Activated CD8-positive, alpha-beta memory T cell treated with anti-CD3 and anti-CD28 coated beads for 24 hours (primary cell): ENCODE measurements around the gene PLPP4.

ENCODE experiments used
- DNase-seq: peaks from one replicate; pipeline ENCODE4 v3.0.0-alpha.2; 2020

The PLPP4 gene

DNA sequence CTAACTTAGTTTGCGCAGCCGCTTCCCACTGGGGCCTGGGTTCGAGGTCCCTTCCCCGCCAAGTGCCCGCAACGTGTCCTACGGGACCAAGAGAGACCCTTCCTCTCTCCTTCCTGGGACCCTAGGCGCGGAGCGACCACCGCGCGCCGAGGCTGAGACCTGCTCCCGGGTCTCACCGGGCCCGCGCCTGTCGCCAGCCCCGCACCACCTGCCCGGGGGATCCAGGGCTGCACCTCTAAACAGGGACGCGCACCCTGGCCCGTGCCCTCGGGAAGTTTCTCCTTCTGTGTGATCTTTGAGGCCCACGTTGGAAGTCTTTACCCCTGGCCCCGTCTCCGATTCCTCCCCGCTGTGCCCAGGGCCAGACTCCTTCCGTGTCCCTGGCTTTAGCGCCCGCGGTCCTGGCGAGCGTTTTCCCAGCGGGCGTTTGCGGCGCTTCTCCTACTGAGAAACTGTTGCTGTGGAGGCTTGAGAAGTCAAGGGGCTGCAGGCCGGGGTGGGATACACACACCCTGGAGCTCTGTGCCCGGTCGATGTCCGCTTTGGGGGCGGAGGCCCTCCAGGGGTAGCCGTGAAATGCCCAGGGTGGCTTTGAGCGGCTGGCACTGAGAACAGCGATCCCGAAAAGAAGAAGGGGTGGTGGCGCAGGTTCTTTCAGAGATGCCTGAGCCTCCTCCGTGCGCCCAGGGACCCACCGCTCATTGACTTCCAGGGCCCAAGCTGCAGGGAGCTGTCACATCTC lies 575 bp downstream of the PLPP4 start:
- DNase-seq, result no peak

DNA sequence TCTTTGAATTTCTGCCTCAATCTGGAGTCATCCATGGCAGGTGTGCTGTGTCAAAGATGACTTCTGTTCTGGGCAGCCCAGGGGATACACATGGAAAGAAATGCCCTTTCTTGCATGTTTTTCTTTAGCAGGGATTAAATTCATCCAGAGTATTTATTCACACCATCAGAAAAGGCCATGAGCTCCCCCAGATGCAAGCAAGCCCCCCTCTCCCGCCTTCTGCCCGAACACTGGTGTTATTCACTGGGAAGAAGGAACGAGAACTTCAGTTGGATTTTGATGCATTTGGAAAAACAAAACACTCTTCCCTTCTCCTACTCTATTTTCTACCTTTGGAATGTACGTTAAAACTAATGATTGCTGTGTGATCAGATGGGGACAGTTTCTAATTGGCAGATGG lies 1.4 kb downstream of the PLPP4 start:
- no peak for DNase-seq

DNA sequence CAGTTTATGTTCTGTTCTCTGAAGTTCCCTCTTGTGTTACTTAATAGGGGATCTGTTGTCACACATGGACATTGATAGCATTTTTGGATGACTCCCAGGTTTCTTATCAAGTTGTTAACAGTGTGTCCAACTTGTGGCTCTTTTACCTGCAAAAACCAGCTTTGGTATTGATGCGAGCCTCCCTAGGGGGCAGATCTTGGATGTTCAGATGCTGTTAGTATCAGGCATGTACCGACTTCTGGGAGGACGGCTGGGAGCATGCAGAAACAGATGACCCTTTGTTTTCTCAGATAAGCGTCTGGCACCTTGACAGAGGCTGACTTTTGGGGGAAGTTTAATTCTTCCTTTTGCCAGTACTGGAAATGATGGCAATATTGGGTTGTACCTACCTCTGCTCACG lies 2.2 kb downstream of the PLPP4 start:
- no peak for DNase-seq

DNA sequence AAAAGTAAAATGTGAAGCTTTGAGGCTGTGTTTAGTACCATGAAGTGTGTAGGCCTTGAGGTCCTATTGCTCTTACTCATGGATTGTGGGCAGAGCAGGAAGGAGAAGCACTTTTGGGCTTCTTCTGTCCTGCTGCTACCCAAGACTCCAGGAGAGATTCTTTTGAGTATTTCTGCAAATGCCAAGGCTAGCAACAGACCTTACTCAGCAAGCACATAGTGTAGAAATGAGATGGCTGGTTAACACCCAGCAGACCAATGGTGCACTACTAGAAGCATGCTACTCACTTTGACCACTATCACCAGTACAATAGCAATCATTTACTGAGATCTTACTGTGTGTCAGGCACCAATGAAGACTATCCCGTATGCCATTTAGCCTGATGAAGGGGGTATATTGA lies 3.2 kb downstream of the PLPP4 start:
- DNase-seq, result no peak

DNA sequence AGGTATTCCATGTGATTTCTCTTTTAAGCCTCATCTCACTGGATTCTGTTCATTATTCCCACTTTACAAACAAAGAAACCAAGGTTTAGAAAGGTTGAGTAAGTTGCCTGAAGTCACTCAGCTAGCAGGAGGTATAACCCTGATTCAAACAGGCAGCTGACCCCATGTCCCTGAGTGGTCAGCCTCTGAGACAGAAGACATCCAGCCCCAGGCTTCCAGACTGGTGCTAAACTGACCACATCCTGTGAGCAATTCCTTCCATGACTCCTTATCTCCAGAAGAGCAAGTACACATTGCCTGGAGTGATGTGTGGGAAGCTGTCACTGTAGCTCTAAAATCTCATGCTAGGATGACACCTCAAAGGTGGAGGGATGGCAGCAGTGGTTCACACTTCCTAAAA lies 3.7 kb downstream of the PLPP4 start:
- DNase-seq, result no peak

DNA sequence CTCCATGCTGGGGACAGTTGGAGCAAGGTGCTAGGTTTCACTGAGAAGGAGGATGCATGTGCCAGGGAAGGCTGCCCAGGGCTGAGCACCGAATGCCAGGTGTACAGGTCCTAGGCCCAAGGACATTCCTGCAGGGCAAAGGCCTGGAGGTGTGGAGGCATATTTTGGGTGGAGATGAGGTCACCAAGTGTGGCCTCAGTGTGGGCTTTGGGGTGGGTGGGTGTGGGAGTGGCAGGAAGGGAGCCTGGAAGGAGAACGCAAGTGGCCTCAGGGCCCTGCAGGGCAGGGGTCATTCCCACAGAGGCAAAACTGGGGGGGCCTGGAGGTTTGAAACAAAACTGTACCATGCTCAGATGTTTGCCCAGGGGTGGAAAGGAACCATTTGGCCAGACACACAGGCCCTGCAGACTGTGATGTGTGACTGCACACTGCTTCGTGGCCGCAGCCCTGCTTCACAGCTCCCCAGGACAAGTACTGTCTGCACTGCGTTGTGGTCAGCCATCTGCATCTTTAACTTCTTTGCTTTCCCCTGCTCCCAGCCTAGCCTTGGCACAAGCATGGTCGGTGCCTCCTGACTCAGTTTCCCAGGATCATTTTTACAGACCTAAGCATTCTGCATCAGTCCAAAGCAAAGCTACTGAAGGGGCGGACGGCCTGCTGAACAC lies 5.1 kb downstream of the PLPP4 start:
- no peak for DNase-seq

DNA sequence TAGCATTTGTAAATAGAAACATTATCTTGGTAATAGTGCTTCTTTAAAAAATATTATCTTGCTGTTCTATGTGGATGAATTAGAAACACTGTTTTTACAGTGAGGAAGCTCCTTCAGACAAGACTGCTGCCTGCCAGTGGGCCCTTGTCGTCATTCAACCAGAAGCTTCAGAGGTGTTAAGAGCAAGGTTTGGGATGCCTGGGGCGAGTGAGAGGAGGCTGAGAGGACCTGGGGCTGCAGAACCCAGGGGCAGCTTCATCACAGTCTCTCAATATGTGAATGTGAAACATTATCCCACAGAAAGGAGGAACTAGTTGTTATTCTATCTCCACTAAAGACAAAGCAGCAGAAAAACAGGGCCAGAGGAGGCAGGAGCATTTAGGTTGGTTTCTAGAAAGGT lies 8.1 kb downstream of the PLPP4 start:
- DNase-seq, result no peak

DNA sequence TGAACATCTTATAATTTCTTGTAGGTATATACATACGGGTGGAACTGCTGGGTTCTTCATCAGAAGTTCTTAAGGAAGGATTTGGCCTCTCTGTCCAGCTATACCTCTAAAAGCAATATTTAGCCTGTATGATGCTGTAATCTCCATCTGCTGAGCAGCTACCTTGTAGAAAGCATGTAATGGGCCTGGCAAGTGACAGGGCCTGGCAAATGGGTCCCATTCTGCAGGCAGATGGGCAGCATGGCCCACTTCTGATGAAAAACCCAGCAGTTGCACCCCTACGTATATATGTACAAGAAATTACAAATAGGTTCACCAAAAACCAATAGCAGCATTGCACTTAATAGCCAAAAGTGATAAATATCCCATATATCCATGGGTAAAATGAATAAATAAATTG lies 9.0 kb downstream of the PLPP4 start:
- no peak for DNase-seq

DNA sequence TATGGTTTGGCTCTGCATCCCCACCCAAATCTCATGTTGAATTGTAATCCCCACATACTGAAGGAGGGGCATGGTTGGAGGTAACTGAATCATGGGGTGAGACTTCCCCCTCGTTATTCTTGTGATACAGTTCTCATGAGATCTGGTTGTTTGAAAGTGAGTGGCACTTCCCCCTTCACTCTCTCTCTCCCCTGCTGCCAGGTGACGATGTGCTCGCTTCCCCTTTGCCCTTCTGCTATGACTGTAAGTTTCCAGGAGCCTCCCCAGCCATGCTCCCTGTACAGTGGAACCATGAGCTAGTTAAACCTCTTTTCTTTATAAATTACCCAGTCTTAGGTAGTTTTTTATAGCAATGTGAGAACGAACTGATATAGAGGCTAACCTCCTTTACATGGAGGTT lies 16.6 kb downstream of the PLPP4 start:
- no peak for DNase-seq

DNA sequence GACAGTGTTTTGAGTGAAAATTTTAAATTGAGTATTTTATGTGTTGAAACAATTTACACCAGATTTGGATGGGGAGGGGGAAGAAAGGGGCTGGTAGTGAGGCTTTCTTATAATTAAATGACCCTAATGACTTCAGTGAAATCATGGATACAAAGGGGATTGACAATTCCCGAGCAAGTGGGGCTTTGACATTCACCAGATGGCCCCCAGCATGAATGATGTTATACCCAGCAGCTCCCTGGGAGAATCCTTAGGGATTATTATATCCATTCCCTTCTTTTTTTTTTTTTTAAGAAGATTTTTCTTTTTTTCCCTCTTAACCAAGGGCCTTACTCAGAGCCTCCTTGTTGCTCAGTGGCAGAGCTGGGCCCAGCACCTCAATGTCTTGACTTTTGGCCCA lies 17.9 kb downstream of the PLPP4 start:
- no peak for DNase-seq

DNA sequence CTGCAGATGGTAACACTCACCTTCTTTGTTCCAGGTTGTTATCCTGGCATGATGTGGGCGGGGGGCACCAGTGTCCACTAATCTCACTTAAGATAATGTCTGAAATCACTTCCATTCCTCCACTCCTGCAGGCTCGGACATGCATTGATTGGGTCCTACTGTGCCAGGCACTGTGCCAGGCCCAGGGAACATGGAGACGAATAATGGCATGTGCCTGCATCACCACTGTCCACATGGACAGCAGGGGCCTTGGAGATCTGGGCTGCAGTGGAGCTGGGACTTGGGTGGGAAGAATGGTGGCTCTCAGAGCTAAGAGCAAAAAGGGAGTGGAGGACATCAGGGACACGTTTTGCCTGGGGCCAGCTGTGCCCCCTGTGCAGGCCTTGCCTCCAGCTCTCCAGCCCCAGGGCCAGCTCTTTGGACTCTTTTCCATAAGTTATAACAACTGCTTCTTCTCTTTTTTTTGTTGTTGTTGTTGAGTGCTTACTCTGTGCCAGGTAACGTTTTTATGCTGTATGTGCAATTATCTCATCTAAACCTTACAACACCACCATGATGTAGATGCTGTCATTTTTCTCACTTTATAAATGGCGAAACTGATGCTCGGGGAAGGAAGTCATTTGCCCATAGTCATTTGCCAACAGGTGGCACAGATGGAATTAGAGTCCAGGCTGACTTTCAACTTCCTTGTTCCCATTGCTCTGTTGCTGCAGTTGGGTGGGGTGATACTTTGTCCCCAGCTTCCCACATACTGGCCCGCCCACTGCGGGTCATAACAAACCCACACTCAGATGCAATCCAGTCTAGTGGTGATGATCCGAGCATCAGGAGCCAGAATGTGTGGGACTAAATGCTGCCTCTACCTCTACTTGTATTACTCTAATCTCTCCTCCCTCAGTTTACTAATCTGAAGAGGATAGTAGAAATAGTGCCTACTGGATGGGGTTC lies 19.1 kb downstream of the PLPP4 start:
- DNase-seq, result peak; percentile 19

DNA sequence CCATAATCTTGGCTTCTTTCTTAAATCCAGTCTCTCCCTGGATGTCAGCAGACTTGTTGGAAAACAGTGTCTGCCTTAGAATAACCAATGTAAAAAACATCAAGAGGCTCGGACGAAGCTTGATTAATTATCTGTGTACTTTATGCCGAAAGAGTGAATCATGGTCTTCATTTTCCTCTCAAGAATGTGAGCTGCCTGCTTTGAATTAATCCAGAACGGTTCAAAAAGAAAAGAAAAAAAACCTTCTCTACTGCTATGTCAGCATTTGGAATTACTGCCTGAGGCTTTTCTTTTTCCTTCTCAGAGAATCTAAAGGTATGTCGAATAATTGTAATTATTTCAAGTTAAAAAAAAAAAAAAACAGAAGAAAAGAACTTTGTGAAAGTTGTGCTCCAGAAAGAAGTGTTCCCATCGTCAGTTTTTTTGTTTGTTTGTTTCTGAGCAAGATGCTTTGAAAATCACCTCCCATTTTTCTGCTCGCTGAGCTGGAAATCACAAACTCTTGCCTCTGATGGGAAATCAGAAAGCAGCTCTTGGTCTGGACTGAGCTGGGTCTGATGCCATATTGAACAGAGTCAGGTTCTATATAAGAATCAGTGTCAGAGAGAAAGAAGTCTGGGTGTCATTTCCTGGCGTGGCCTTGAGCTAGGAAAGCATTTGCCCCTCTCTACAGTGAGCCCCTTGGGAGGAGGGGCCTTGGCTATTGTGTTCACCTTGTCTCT lies 20.2 kb downstream of the PLPP4 start:
- no peak for DNase-seq

DNA sequence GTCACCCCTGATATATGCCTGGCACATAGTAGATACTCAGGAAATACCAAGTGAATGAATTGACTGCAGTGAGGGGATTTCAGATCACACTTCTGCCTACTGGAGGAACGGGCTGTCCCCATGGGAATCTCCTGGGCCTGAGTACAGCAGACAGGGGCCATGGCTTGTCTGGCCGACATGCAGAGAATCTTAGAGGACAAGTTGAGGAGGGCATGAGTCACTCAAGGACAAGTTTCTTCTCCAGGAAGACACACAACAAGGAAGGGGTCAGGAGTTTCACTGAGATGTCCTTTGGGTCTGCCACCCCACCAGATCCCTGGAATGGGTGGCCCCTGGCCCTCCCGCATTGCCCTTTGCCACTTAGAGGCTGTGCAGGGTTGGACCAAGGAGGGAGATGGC lies 20.7 kb downstream of the PLPP4 start:
- DNase-seq, result peak; percentile 42

DNA sequence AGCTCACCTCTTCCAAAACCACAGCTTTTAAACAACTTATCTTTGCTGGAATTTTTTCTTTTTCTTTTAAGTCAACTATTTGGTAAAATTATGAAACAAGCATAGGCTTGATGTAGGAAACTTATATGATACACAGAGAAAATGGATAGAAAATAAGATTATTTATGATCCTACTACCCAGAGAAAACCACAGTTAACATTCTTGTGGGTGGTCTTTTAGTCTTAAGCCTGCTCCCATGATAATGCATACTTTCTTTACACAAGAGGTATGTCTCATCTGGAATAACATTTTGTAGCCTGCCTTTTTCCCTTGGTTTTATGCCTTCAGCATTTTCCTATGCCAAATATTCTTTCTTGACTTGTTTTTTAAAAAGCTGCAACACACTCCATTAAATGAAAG lies 21.4 kb downstream of the PLPP4 start:
- DNase-seq, result no peak

DNA sequence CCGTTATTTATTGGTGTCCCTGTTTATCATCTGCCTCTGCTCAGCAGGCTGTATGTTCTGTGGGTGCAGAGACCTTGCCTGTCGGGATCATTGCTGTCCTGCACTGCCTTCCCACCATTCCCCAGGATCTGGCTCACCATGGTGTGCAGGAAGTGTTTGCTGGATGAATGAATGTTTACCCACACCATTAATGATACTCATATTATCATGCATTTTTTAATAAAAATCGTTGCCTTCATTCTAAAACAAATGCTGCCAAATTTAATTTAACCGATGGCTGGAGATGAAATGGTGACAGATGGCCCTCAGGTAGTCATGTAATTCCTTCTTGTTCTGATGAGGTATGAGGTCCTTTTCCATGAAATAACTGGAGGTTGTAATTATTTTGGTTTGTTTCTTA lies 22.5 kb downstream of the PLPP4 start:
- DNase-seq, result no peak

DNA sequence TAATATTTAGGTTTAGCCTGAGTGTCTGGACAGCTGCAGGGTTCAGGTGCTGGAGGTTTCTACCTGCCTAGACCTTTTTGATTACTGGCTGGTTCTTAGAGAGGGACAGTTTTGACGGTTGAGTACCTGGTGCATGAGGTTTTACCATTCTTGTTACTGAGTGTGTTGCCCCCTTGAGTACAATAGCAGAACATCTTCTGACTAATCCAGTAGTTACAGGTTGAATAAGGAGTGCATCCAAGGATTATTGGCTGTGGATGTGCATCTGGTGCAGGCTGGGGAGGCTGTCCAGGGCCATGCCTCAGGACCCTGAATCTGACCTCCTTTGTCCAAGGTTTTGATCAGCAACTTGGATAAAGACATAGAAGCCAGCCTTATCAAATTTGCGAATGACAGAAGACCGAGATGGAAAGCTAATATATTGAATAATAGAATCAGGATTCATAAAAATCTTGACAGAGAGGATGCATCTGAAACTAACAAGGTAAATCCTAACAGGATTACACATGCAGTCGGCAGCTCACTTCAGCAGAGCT lies 23.1 kb downstream of the PLPP4 start:
- DNase-seq, result no peak

DNA sequence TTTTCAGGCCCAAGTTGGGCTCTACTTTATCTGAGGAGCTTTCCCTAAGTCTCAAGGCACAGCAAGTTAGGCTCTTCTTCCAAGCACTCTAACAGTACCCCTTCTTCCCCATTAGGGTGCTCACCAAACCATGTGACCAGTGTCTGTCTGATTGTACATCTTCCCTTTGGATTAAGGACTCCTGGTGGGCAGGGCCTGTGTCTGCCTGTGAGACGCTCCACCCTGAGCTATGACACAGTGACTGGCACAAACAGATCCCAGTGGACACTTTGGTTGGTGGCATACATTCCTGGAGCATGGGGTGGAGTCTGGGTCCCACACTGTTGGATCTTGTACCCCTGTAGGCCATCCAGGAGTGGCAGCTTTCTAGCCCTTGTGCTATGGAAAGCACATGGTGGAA lies 23.8 kb downstream of the PLPP4 start:
- DNase-seq, result no peak

DNA sequence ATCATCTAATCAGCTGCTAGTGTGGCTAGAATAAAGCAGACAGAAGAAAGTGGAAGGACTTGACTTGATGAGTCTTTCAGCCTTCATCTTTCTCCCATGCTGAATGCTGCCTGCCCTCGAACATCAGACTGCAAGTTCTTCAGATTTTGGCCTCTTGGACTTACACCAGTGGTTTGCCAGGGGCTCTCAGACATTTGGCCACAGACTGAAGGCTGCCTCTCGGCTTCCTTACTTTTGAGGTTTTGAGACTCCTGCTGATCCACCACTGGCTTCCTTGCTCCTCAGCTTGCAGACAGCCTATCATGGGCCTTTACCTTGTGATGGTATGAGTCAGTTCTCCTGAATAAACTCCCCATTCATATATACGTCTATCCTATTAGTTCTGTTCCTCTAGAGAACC lies 26.0 kb downstream of the PLPP4 start:
- no peak for DNase-seq

DNA sequence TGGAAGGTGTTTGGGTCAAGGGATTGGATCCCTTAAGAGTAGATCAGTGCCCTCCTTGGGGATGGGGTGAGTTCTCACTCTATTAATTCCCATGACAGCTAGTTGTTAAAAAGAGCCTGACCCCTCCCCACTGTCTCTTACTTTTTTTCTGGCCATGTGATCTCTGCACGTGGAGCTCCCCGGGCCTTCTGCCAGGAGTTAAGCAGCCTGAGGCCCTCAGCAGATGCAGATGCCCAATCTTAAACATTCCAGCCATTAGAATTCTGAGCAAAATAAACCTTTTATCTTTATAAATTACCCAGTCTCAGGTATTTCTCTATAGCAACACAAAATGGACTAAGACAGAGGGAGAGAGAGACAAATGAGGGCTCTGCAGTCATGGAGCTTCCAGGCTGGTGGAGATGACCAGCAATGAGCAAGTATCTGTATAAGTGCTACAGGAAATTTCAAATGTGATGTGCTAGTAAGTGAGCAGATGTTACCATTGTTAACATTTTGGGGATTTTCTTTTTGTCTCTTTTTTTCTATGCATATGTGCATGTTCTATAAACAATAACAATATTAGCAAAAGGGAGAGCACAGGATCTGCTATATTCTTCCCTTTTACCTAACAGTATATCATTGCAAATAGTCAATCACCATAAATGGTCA lies 26.7 kb downstream of the PLPP4 start:
- no peak for DNase-seq

DNA sequence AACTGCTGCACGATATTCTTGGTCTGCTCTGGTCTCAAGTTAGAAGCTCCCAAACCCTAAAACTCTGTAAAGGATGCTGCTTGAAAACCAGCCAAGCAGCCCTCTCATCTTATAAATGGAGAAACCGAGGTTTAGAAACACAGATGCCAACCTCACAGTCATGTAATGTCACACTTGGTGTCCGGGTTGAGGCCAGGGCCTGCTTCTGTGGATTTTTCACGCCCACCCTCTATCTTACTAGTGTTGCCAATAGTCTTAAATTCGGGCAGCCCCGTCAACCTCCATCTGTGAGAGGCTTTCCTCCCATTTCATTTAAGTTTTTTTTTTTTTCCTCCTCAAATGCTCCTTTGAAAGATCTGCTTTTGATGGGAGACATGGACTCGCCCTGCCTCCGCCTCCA lies 28.9 kb downstream of the PLPP4 start:
- no peak for DNase-seq

DNA sequence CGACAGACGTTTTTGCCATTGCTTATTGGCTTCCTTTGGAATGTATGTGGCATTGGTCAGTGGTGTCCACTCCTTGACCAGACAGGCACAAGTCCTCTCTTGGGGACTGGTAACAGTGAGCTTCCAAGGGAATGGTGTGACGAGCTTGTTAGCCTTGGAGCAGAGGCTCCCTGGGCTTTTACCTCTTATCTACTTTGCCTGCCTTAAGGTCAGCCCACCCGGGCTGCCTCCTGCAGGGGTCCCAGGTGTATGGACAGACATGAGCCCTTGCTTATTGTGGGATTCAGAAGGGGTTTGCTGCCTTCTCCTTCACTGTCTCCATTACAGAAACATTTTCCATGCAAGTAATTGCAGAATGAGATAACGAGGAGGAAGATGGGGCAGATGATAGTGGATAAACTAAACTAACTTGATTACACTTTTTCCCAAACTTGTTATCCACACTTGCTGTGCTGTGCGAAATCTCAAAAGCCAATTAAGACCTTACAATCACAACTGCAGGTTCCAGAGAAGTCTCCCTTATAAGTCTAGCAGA lies 29.7 kb downstream of the PLPP4 start:
- no peak for DNase-seq

DNA sequence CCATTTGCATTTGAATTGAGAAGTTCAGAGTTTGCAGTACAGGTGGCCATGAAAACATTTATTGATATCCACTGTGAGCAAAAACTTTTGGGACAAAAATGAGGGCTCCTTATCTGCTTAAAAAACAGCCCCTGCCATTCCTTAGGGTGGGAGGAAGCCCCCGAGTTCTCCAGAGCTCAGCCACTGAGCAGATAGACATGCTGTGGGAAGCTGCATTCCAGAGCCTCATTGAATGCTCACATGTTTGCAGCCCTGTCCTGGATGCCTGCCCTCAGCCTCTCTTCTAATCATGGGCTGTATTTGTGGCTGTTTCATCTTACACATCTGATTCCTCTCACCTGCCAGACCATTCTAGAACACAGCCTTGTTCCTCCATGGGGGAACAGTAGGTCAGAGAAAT lies 33.3 kb downstream of the PLPP4 start:
- DNase-seq, result no peak
